Skin of body (tissue), 2 donors: ENCODE measurements around the gene ERMP1. TPM values are rescaled to one million over a fixed set of nuclear protein-coding genes. Genes with fewer than 3 reads are reported as not detected.

Source experiments
- DNase-seq: peaks from one replicate; lab custom pipeline; 2025; lab: John Stamatoyannopoulos, UW
- total RNA-seq: library from RNA; depleted of rRNA; stranded (reverse); fragments of >200 nt; gene quantifications from one replicate; pipeline ENCODE4 v1.2.3, GENCODE V29; 2014

The ERMP1 gene
- total RNA-seq, 1 donor from 2014 or later: 23.7 TPM

DNA sequence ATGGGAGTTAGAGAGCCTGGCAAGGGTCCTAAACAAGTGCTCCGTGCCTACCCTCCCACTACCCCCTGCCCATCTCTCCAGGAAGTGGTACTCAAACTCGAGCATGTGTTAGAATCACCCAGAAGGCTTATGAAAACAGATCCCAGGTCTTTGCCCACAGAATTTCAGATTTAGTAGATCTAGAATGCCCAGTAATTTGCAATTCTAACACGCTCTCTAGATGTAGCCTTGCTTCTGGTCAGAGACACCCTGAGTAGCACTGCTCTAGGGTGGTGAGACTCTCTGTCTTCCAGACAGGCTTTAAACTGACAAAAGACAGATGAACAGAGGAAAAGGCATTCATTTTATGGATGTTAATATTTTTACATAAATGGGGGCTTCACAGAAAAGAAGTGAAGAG lies 20.7 kb upstream of the ERMP1 start:
- no peak for DNase-seq

DNA sequence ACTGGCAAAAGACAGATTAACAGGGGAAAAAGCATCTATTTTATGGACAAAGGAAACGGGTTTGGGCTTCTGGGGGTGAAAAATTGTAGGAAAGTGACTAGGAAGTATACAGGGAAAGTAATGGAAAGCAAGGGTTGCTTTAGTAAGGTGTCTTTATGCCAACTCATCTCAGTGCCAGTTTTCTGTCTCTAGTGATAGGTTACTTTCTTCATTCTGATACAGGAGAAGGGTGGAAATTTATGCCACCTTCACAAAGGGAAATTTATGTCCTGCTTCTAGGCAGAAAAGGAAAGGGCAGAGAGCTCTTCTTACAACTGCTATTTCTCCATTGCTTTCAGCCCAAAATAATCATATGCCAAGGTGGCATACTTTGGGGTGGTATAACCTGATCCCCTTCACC lies 20.1 kb upstream of the ERMP1 start:
- DNase-seq: no peak

DNA sequence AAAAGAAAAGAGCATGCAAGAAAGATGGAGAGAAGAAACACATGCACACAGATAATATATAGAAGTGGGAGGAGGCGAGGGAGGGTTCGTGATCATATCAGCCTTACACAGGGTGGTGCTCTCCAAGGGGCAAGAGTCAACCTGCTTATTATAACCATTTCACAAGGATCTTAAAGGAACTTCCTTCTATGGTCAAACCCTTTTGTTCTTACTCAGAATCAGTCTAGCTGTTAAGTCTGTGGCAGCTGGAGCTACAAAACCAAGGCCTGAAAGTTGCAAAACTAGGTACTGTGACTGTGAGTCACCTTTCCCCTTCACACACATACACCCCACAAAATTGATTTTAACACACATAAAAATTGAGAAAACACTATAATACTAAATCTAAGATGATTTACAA lies 18.5 kb upstream of the ERMP1 start:
- DNase-seq: no peak

DNA sequence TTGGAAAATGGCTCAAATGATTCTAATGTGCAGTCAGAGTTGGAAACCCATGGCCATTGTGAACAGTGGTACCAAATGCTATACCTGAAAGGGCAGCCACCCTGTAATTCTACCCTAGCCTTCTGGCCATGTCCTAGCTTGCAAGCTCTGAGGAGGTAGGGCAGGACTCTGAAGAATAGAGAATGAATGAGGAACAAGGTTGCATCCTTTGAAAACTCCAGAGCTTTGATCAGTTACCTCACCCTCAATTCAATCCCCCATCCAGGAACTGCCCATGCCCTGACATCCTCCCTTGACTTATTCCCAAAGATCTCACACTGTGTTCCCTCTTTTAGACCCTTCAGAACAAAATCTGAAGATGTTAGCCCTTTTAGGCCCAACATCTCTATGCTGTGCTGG lies 17.8 kb upstream of the ERMP1 start:
- DNase-seq: no peak

DNA sequence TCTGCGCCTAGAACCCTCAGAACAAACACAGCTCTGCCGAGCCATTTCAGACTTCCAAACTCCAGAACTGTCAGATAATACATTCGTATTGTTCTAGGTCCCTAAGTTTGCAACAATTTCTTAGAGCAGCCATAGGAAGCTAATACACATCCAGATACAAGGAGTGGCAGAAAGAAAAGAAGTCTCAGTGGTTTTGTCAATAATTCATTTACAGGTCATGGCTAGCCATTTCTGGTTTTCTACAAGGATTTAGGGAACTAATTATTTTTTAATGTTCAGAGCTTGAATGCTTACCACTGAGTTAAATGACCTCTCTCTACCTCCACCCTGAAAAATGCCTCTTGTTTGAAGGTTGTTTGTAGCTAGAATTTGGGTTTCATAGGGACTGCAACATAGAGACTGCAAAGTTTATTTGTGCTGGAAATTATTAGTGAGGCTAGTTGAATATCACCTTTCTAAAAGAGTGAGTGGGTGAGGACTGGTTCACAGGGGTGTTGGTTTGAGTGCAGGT lies 15.5 kb upstream of the ERMP1 start:
- no peak for DNase-seq

DNA sequence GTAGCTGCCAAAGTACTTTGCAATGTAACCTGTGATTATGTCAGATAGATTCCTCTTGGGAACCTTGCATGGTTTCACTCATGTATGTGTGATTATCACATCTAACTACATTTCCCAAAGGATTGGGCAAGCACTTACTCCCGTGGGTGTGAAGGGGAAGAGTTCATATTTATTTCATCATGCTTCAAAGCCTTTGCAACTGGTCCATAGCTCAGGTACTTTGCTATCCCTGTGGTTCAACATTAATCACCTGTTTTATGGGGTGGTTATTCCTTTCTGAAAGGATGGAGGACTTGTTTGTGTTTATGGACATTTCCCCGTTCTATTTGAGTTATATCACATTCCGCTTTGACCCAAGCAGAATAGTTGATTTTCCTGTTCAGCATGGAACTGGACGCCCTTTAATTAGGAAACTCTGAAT lies 13.6 kb upstream of the ERMP1 start:
- DNase-seq: no peak

DNA sequence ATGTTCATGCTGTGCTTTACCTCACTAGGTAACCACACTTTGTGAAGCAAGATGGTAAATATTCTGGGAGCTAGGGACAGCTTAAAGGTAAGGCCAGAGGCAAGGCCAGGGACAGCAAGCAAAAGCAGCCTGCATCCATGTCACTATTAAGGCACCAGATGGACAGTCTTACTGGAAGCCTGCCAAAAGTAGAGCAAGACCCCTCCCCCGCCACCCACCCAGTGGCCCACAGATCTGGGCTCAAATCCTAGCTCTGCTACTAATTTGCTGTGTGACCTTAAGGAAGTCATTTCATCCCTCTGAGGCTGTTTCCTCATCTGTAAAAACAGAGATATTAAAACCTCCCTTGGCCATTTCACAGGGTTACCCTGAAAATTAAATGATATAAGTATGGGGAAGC lies 13.2 kb upstream of the ERMP1 start:
- no peak for DNase-seq

DNA sequence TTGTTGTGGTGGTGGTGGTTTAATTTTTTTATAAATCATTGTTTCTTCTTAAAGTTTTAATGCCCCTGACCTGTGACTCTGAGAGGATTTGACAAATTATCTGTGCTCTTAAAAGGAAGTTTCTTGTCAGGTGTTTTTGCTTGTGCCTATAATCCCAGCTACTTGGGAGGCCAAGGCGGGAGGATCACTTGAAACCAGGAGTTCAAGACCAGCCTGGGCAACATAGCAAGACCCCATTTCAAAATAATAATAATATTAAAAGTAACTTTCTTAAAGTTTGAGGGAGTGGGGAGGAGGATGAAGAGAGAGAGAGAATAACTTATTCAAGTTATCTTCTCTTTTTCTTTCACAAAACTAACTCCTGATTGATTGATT lies 12.2 kb upstream of the ERMP1 start:
- DNase-seq: no peak

DNA sequence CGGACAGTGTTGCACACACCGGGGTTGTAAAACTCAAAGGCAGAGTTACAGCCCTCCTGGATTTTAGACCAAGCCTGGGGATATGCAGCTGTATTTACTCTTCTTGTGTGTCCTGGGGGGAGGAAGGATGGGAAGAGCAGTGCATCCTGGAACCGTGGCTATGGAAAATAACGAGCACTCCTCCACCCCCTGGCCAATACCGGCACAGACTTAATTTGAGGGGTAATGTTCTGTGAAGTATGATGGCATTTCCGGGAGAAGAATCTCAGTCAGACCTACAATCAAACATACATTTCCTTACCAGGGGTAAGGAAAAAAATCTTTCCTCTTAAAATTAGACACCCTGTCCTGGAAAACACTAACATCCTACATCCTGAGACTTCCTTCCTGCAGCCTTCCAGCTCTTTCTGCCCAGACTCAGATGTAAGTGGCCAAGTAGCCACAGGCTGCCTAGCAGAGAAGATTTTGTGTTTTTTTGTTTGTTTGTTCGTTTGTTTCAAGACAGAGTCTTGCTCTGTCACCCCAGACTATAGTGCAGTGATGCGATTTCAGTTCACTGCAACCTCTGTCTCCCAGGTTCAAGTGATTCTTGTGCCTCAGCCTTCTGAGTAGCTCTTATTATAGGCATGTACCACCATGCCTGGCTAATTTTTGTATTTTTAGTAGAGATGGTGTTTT lies 11.0 kb upstream of the ERMP1 start:
- DNase-seq: no peak

DNA sequence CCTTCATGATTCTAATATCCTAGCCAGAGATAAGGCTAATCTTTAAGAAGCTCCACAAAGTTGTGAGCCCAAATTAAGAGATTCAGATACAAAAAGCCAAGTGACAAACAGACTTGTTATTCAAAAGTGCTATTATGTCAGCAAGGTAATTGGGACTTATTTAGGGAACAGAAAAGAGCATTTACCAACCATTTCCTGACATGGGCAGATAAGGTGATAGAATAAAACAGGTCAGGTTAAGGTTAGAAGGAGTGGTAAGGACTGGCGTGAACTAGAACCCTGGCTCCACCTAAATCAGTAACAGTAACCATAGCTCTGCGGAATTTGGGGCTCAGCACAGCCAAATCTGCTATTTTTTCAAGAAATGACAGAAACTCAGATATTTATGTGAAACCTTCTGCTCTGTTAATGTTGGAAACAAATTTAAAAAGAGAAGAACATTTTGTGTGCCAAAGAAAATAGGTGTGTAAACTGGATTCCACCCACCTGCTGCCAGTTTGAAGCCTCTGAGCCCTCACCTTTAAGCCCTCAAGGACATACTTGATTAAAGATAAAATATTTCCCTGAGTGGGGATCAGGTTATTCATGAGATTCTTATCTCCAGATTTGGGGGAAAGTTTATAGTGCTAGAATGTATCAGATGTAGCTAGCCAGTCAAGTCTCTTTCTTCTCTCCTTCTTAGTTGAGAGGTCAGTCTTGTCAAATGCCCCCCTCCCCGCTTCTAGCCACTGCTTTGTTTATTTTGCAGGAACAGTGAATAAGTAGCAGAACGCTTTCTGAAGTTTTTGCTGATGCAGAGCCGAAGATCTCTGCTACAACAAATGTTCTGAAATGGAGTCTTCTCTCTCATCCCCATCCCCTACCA lies 10.2 kb upstream of the ERMP1 start:
- no peak for DNase-seq

DNA sequence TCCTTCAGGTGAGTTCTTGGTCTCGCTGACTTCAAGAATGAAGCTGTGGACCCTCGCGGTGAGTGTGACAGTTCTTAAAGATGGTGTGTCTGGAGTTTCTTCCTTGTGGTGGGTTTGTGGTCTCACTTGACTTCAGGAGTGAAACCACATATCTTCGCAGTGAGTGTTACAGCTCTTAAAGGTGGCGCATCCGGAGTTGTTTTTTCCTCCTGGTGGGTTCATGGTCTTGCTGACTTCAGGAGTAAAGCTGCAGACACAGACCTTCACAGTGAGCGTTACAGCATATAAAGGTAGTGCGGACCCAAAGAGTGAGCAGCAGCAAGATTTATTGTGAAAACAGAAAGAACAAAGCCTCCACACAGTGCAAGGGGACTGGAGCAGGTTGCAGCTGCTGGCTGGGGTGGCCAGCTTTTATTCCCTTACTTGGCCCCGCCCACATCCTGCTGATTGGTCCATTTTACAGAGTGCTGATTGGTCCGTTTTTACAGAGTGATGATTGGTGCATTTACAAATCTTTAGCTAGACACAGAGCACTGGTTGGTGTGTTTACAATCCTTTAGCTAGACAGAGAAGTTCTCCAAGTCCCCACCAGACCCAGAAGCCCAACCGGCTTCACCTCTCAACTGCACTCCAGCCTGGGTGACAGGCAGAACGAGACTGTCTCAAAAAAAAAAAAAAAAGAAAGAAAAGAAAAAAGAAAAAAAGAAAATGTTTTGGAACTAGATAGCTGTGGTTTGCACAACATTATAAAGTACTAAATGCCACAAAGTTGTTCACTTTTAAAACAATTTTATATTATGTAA lies 9.1 kb upstream of the ERMP1 start:
- DNase-seq: no peak

DNA sequence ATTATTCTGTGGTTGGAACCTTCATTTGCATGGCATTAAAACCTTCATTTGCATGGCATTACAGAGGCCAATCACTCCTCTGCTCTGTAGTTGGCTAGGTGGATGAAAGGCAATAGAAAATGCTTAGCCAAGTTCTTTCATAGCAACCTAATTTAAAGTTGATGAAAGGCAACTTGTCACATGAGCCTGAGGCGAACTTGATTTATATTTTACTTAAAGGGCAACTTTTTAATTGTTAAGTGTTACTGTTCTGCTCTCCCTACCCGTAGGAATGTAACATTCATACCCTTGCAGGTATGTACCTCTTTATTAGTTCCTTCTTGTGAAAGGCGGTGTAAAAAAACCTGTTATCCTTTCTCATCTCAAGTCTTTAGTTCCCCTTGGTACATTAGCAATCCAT lies 7.9 kb upstream of the ERMP1 start:
- DNase-seq: no peak

DNA sequence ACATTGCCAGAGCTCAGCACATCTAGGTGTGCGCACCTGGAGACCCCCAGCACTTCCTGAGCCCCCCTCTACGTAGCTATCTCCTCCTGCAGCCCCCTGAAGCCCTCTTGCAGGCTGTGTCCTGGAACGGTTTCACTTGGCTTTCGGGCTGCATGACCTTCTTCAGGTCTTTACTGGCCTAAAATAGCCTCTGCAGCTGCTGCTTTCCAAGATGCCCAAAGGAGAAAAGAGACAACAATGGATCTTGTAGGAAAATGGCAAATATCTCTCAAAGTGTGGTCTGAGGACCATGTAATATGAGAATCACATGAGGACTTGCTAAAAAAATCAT lies 6.6 kb upstream of the ERMP1 start:
- no peak for DNase-seq

DNA sequence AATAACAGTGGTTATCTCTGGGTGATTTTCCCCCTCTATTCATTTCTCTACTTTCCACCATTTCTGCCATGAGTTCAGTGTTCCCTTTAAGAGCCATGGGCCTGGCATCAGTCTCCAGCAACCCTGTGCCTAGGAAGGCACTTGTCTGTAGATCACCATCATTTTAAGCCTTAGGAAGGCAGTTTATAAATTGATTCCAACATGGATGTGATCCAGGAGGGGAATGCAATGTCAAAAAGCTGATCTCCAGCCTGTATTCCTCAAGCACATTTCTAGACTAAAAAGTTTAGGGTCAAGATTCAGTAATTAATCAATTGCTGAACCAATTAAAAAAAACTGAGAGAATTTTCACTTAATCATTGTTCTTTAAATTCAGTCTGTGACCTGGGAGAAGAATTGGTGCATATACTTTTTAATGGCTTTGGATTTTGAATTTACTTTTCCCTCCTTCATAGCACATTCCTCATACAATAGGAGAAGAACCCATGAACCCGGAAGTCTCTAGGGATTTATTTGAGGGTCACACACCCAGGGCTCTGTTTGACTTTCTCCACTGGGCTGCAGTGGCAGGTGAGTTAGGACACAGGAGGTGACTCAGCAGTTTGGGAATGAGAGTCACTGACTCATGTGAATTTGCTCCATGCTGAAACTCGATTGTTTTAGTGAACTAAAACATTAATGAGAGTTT lies 6.1 kb upstream of the ERMP1 start:
- DNase-seq: no peak

DNA sequence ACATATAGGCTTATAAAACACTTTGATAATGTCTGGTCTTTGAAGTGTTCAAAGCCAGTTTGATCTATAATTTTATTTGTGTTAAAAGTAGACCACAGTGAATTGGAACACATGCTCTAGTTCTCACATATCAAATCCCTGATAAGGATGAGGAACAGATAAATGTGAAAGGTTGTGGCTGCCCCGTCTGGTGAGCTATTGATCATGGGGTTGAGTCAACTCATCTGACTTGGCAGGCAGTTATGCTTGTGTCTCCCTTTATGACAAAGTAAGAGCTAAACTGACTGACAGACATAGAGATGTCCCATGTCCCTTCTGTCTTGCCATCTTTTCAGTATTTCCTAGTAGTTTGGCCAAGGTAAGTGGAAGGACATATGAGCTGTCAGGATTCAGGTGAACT lies 2.9 kb upstream of the ERMP1 start:
- no peak for DNase-seq

DNA sequence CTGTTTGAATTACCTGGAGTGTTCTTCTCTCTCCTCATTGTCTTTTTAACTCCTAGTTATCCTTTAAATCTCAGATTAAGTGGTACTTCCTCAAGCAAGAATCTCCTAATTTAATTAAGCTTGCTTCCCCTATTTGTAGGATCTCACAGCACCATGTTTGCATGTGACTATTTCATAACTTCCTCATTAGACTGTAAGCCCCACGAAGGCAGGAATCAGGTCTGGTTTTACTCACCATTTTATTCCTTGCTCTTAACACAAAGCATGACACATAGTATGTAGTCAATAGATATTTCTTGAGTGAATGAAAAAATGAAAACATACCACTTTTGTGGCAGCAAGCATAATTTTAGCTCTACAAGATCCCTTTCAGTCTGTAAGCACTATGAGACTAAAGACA lies 1.3 kb upstream of the ERMP1 start:
- no peak for DNase-seq

DNA sequence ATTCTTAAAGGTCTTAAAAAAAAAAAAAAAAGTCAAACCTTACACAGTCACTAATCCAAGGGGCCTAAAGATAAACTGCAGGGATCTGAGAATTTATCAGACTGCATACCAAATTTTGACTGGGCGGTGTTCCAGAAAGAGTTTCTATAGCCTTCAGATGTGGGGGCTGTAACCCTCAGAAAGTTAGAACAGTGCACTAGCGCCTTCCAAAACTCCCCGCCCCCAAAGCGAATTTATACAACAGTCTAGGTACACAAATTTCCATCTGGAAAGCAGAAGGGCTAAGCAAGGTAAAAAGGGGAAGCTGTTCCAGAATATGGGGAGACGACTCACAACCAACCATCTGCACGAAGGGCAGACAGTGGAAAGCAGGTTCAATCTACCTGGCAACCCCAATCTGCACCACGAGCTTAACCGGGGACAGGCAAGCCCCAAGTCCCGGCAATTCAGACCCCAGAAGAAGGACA lies 813 bp downstream of the ERMP1 start:
- no peak for DNase-seq

DNA sequence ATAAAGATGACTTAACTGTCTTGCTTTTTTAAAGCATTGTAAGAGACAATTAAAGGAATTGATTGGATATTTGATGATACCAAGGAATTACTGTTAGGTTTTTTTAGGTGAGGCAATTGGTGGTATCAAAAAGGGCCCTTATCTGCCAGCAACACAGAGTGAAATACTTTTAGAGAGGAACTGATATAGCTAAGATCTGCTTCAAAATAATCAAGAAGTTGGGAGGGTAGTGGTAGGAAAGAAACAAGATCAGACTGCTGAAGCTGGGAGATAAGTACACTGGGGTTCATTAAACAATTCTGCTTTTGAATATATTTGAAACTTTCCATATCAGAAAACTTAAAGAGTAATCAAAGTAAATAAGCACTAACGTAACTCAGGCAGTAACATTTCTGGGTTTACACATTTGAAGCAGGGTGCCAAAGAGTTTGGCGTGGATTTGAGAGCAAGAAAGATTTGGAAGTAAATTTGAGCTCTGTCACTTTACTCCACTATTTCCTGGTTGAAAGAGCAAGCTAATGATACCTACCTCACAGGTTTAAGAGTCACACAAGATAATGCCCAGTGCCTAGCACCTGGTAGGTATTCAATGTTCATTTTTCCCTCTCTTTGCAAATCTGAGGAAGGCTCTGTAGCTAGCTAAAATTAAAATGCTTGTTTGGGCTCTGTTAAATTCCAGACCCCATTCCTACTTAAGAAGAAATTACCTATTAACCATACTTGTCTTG lies 6.9 kb downstream of the ERMP1 start:
- no peak for DNase-seq

DNA sequence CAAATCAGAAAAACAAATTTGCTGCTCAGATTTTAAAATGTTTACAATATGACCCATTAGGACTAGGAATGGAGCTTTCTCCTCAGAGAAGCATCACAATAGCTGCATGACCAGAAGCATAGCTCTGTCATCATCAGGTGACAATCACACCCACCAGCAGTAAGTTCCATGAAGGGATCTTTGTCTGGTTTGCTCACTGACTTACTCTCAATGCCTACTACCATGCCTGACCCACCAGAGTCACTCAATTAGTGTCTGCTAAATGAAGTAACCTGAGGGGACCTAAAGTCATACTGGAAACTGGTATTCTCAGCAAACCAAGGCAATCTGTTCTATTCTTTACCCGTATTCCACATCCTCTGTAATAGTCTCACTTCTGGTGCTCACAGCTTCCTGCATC lies 7.7 kb downstream of the ERMP1 start:
- DNase-seq: no peak

DNA sequence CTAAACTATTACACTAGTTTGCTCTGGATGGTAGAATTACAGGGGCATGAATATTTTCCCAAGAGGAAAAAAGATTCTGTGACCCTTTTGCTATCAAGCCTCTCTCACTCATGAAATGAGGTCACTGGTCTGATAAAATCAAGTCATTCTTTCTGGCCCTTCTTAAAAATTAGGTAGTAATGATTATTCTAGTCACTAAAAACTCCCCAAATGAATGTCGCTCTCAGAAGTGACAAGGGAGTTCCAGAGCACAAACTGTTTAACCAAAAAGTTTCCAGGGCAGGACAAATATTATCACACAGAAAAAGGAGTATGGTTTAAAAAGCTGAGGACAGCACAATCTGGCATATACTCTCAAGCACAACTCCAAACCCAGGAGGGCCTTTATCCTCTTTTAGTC lies 12.5 kb downstream of the ERMP1 start:
- DNase-seq: no peak

DNA sequence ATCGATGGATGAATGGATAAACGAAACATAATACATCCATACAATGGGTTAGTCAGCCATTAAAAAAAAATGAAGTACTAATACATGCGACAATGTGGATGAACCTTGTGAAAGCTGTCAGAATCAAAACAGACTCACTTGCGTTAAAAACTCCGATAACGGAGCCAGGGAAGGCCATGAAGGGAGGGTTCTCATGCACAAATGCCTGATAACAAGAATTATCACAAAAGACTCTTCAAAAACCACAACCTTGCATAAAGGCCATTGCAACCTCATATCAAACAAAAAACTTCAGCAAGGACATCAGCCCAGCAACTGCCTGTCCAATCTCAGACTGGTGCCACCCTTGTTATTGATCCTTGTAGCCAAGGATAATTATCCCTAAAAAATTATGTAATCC lies 13.7 kb downstream of the ERMP1 start:
- no peak for DNase-seq
